GM18868 (cell line): ENCODE results near the gene DDX19B.
"Not testable (repeated sequence)": the region's sequence is repeated elsewhere in the genome, so short reads cannot be mapped to it uniquely, and the experiment has no call there.

Source experiments
- ATAC-seq: cut with Tn5 transposase; IDR thresholded peaks from one replicate; pipeline ENCODE4 v1.9.1; 2021; ENCODE audit warnings: mild to moderate bottlenecking, moderate library complexity; ENCODE audit not compliant: unreplicated experiment

The DDX19B gene

DNA sequence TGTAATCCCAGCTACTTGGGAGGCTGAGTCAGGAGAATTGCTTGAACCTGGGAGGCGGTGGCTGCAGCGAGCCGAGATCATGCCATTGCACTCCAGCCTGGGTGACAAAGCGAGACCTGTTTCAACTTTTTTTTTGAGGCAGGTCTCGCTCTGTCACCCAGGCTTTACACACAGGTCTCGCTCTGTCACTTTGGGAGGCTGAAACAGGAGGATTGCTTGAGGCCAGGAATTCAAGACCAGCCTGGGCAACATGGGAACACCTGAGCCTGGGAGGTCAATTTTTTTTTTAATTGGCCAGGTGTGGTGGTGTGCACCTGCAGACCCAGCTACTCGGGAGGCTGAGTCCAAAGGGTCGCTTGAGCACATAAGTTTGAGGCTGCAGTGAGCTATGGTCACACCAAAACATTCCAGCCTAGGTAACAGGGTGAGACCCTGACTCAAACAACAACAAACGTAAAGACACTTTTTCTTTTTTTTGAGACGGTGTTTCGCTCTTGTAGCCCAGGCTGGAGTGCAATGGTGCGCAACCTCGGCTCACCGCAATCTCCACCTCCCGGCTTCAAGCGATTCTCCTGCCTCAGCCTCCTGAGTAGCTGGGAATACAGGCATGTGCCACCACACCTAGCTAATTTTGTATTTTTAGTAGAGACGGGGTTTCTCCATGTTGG lies 11.5 kb upstream of the DDX19B start:
- ATAC-seq, result not testable (repeated sequence)

DNA sequence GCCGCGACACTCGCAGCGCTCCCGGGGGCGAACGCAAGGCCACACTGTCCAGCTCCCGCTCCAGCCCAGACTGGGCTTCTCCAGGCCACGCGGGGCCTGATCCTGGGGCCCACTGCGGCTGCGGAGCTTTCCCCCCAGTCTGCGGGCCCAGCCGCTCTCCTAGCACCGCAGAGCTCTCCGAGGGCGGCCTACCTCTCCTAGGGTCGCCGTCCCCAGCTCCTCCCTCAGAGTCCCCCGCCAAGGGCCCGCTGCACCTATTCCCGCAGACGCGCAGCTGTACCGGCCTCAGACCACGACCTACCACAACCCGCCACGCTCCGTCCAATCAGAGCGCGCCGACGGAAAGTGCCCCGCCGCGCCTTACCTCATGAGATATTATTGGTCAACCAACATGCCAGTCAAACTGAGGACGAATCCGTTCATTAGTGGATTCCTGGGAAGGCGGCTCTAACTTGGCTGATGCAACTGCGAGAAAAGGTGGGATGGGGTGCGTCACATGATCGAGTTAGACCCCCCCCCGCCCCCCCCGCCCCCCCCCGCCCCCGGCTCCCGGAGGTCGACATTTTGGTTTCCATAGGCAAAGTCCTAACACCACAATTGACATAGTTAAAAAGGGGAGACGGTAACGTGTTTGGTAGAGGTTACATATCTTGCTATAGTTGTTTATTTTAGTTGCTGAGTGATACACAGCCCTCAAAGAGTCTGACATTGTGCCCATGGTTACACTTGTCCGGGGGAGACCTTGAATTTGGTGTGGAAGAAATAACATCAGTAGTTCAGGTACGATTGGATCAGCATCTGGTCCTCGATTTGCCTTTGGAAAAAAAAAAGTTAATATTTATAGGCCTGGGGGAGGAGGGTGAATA lies 9.5 kb upstream of the DDX19B start, which contains the start of gene AARS1:
Gene AARS1 (minus strand): TSS at position 278 of the 866 bp plus-strand sequence. CDS start 6,743 bp downstream, outside the sequence.
- ATAC-seq, result peak; percentile 99

DNA sequence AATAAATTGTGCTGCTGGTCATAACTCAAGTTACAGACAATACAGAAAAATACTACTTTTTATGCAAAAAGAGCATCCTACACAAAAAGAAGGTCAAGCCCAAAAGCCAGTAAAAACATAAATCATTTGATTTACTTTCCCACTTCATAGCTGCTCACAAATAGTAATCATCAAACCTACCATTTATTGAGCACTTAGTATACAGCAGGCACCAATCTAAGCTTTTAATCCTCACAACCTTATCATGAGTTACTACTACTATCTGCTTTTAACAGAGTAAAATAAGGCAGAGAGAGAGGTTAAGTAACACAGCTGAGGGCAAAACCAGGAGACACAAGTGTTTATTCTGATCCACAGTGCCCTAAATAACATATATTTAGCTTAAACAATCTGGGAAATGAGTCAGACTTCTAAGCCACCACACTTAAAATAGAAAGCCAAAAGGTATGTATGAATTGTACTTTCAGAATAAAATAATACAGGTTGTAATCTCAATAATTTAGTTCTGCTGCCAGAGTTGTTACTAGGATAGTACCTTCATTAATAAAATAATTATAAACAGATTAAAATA lies 8.0 kb upstream of the DDX19B start:
- ATAC-seq, result no peak

DNA sequence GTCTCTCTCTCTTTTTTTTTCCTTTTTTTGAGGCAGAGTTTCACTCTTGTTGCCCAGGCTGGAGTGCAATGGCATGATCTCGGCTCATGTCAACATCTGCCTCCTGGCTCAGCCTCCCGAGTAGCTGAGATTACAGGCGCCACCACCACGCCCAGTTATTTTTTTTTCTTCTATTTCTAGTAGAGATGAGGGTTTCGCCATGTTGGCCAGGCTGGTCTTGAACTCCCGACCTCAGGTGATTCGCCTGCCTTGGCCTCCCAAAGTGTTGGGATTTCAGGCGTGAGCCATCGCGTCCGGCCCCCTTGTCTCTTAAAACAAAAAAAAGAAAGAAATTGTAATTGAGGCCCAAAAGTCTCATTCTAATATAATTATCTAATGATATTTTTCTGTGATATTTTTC lies 6.8 kb upstream of the DDX19B start:
- not testable (repeated sequence) for ATAC-seq

DNA sequence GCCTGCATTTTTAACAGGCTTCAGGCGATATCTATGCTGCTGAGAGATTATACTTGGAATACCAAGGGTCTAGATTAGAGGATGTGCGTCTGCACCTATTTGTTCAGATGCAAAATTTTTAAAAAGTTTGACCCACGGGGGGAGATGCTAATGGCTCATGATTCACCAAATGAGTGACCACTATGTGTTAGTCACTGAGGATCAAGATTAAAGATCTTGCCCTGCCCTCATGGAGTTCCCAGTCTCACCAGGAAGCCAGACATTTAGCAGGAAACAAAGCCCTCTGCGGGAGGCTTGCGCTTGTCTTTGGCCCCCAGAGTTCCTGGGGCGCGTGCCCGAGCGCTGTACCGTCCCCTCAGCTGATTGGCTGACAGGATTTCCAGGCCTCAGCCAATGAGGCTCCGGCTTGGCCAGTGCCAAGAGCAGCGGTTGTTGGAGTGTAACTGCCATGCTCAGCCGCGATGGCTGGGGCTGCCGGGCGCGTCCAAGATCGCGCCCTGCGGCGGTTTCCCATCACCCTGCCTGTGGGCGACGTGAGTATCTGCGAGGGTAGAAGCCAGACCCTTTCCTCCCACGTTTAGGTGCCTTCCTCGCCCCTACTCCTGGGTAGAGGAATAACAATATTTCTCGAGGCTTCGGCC lies 4.5 kb upstream of the DDX19B start:
- ATAC-seq, result no peak

DNA sequence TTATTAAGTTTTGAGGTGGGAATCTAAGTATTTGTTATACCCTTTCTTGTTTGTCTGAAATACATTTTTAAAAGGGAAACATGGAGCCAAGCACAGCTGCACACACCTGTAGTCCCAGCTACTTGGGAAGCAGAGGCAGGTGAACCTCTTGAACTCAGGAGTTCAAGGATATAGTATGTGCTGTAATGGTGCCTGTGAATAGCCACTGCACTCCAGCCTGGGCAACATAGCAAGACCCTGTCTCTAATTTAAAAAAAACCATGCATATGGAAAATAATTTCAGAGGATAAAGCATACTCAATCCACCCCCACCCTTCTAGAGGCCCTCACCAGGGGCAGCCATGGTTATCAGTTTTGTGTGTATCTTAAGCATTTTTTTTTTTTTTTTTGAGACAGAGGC lies 3.4 kb upstream of the DDX19B start:
- ATAC-seq, result no peak

DNA sequence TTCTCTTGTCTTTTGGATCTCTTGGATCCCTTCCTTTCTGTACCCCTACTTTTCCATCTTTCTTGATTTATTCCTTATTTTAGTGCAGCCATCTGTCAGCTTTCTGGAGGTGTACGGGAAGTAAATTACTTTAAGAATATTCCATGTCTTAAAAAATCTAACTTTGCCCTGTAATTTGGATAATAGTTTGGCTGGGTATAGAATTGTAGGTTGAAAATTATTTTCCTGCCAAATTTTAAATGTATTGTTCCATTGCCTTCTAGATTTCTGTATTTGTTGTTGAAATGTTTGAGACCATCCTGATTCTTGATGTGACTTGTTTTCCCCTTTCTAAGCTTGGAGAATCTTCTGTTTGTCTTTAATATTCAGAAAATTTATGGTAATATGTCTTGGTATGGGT lies 2.1 kb downstream of the DDX19B start:
- ATAC-seq, result no peak

DNA sequence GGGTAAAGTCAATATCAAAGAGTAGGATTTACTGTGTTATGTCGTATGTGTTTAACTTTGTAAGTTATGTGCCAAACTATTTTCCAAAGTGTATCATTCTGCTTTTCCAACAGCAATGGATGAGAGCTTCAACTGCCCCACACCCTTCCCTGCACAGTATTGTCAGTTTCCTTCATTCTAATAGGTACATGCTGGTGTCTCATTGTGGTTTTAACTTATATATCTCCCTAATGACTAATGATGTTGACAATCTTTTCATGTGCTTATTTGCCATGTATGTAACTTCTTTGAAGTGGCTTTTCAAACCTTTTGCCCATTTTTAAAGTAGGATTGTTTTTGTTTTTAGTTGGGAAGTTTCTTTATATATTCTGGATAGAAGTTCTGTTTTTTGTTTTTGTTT lies 3.8 kb downstream of the DDX19B start:
- no peak for ATAC-seq

DNA sequence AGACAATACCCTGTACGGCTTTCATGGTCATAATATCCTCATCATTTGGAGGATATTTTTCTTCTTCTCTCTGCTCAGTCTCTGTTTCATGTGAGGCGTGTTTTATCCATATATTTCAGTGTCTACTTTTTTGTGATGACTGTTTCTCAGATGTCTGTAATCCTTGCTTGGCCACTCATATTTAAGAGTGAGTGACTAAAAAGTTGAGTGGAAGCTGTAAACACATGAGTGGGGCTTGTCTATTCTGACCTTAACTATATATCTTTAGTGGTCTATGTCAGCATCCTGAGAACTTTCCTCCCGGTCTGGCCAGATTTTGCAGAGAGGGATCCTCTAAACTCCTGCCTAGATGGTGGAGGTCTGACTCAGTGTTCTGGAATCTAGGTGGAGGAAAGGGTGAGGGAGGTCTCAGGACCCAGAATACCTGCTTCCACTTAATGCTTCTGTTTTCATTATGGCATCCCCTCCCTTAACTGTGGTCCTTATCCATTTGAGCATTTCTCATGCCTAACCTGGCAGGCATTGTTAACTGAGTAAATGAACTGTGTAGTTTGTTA lies 6.0 kb downstream of the DDX19B start:
- ATAC-seq, result no peak

DNA sequence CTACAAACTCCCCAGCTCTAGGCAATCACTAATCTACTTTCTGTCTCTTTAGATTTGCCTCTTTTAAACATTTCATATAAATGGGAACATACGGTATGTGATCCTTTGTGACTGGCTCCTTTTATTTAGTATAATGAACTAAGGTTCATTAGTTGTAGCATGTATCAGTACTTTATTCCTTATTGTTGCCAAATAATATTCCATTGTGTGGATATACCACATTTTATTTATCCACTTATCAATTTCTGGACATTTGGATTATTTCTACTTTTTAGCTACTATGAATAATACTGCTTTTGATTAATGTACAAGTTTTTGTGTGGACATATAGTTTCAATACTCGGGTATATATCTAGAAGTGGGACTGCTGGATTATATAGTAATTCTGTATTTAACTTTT lies 7.9 kb downstream of the DDX19B start:
- ATAC-seq, result no peak

DNA sequence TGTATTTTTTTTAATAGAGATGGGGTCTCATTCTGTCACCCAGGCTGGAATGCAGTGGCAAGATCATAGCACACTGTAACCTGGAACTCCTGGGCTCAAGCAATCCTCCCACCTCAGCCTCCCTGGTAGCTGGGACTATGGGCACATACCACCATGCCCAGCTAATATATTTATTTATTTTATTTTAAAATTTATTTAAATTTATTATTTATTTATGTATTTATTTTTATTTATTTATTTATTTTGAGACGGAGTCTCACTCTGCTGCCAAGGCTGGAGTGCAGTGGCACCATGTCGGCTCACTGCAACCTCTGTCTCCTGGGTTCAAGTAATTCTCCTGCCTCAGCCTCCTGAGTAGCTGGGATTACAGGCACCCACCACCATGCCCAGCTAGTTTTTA lies 8.7 kb downstream of the DDX19B start:
- ATAC-seq, result not testable (repeated sequence)

DNA sequence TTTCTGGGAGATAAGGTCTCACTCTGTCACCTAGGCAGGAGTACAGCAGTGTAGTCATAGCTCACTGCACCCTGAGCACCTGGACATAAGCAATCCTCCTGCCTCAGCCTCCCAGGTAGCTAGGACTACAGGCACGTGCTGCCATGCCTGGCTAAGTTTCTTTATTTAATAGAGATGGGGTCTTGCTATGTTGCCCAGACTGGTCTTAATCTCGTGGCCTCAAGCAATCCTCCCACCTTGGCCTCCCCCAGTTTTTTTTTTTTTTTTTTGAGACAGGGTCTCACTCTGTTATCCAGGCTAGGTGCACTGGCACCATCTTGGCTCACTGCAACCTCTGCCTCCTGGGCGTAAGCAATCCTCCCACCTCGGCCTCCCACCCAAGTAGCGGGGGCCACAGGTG lies 21.1 kb downstream of the DDX19B start:
- ATAC-seq, result no peak

DNA sequence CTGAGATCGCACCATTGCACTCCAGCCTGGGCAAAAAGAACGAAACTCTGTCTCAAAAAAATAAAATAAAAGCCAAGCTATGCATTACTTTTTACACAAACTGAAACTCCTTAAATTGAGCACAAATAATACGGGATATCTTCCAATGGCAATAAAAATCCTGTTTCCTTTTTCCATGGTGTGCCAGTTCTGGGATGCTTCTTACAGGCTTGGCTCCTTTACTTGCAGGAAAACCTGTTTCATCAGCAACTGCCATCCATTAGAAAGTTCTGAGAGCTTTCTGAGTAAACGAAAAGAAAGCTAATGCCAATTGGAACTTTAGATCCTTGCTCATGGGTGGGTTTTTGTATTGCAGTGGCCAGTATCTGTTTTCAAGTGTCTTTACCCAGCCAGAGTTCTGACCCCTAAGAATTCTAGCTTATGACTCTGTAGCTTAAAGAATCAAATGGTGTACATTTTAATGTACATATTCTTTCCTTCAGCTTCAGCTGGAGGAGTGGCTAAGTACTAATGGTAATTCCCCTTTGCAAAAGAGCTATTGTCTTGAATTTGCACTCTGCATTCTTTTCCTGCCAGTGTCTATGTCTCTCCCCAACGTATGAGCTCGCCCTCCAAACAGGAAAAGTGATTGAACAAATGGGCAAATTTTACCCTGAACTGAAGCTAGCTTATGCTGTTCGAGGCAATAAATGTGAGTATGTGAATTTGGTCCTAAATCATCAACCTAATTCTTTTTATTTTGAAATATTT lies 26.2 kb downstream of the DDX19B start:
- ATAC-seq, result no peak

DNA sequence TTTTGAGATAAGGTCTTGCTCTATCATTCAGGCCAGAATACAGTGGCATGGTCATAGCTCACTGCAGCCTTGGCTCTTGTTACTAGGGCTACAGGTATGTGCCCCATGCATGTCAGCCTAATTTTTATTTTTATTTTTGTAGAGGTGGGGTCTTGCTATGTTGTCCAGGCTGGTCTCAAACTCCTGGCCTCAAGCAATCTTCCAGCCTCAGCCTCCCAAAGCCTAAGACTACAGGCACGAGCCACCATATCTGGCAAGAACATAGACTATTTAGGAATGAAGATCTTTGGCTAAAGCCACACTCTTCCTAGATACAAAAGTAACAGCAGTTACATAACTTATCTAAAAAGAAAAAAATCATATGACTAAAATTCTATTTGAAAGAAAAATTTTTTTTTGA lies 32.1 kb downstream of the DDX19B start:
- ATAC-seq, result no peak

DNA sequence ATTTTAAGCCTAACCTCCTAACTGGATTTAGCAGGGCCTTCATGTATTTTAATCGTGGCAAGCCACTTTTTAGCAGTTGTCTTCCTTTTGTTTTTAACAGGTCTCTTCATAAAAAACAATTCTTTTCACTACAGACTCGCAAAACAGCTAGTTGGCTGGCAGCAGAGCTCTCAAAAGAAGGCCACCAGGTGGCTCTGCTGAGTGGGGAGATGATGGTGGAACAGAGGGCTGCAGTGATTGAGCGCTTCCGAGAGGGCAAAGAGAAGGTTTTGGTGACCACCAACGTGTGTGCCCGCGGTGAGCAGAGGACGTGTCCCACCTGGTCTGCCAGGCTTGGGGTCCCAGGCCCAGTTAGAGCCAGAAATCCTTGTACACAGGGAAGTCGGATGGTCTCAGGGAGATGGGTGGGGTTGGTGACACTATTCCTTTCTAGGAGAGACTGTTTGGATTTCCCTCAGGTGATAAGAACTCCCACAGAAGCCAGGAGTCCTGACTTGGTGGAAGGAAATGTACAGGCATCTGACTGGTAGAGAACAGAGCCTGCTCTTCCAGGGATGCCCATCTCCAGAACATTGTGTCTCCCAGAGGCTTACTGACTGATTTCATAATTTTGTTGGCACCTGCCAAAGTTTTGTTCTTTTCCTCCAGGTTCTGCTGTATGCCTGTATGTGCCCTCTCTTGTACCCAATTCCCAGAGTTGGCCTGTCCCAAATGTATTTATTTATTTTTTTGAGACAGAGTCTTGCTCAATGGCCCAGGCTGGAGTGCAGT lies 32.8 kb downstream of the DDX19B start:
- ATAC-seq, result no peak

DNA sequence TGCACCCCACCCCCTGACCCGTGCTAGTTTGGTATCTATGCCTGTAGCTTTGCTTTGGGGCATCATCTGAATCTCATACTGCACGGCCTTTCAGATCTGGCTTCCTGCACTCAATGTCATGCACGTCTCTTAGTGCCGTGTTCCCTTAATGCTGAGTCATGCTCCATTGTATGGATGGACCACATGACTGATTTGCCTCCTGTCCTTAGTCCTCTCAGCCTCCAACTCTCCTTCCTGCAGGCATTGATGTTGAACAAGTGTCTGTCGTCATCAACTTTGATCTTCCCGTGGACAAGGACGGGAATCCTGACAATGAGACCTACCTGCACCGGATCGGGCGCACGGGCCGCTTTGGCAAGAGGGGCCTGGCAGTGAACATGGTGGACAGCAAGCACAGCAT lies 33.7 kb downstream of the DDX19B start:
- not testable (repeated sequence) for ATAC-seq

DNA sequence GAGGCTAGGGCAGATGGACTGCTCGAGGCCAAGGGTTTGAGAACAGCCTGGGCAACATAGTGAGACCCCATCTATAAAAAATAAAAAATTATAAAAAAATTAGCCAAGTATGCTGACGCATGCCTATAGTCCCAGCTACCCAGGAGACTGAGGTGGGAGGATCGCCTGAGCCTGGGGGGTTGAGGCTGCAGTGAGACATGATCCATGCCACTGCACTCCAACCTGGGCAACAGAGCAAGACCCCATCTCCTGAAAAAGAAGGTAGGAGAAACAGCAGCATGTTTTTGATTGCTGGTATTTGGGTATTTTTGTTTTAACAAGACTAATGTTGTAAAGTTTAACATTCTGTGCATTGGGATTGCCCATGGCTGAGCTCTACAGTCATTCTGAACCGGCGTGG lies 38.8 kb downstream of the DDX19B start:
- ATAC-seq, result no peak

DNA sequence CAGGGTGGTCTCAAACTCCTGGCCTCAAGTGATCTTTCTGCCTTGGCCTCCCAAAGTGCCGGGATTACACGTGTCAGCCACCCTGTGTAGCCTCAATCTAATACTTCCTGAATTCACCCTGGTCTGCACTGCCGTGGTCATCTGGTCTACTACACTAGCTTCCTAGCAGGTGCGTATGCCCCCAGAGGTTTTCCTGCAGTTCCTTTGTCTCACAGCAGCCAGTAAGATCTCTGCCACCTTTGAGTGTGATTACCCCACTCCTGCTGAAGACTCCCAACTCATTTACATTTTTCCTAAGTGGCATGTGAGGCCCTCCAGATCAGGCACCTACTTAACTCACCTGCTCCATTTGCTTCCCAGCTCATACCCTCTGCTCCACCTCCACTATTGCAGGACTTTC lies 42.6 kb downstream of the DDX19B start:
- ATAC-seq, result no peak

DNA sequence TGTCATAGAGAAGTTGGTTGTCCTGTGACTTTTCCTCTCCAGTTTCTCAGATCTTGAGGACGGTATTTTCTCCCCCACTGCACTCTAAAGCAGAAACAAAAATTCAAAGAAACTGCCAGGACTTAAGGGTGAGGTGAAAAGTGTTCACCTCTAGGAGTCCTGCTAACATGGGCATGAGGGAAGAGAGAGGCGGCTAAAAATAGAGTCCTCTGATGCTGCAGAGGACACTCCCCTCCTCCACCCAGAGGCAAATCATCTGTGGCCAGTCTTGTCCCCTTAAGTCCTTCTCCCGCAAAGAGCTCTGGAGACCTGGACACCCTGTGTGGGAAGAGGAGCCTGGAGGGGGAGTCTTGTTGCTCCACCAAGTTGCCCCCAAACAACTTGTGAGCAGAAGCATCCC lies 43.0 kb downstream of the DDX19B start:
- ATAC-seq, result no peak

DNA sequence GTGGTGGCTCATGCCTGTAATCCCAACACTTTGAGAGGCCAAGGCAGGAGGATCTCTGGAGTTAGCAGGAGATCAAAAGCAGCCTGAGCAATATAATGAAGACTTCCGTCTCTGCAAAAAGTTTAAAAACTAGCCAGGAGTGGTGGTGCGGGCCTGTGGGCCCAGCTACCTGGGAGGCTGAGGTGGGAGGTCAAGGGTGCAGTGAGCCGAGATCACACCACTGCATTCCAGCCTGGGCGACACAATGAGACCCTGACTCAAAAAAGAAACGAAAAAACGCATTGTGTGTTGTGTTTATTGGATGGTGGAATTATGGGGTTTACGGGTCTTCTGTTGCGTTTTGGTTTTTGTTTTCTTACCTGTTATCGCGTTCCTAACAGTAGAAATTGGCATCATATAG lies 46.9 kb downstream of the DDX19B start:
- ATAC-seq, result no peak
